Mucosa of descending colon (tissue), 3 donors: ENCODE data around the gene ZCCHC7. TPM values are rescaled to one million over a fixed set of nuclear protein-coding genes. Genes with fewer than 3 reads are reported as not detected.
A peak's percentile ranks its signal among the peaks of the same experiment; 100 is the strongest.

Source experiments
- ATAC-seq: fragments of 200-7000 bp; cut with Tn5 transposase; one replicate; pipeline ENCODE4 v1.9.1; 2020; ENCODE audit warnings: mild to moderate bottlenecking, moderate library complexity
- DNase-seq, 3 donors: peaks; one replicate each; pipeline ENCODE4 v3.0.0-alpha.2; 2020
- H3K36me3 ChIP-seq: fragments of 200-600 bp; one replicate; pipeline ENCODE4 v1.8.0; 2021; ENCODE audit warnings: low read depth, mild to moderate bottlenecking
- H3K4me1 ChIP-seq: fragments of 200-600 bp; one replicate; pipeline ENCODE4 v1.8.0; 2021; ENCODE audit warnings: low read depth, mild to moderate bottlenecking
- H3K4me3 ChIP-seq: fragments of 200-600 bp; one replicate; pipeline ENCODE4 v1.8.0; 2021; ENCODE audit warnings: mild to moderate bottlenecking
- H3K9me3 ChIP-seq: fragments of 200-600 bp; one replicate; pipeline ENCODE4 v1.8.0; 2021; ENCODE audit warnings: mild to moderate bottlenecking
- CTCF ChIP-seq: fragments of 200-600 bp; IDR thresholded peaks from one replicate; pipeline ENCODE4 v1.8.0; 2022; ENCODE audit warnings: antibody characterized with exemption, mild to moderate bottlenecking
- intact Hi-C, 2 donors: fragments of 100-400 bp; cut with DNase I in 1 of 2; cut with micrococcal nuclease in 1 of 2; formaldehyde crosslinking; loops; one replicate each; pipeline versions ENCODE4 v1.11.0 to v1.11.1; 2022; cut with DNase I, micrococcal nuclease
- total RNA-seq, 3 donors: library from RNA; stranded (reverse); fragmentation: NEBNext Ultra II Directional in 2 of 3; extraction: Animal tissue kit (Norgen Biotek cat#: 25700) in 2 of 3; gene quantifications; one replicate each; pipeline versions ENCODE4 v1.2.1 to v1.2.4, GENCODE V29; 2021 to 2023
- donor health status: DM: no; HTN: no; CAD: no; lungs with moderate emphysema.
- donor health status: DM: no; HTN: no; CAD: no.
- donor health status: DM: no; HTN: yes; CAD: no.

Gene ZCCHC7
- total RNA-seq, 3 donors from 2014 or later, result 18.3 to 25.7 (median 19.7) TPM

GRCh38 chr9:37311938-37312708, 191.7 kb downstream of the ZCCHC7 start:
- Histone ChIP-seq H3K36me3 (no peaks in the 10 kb centered on the region), H3K4me1 (no peaks in the 10 kb centered on the region), H3K9me3 (no peaks in the 10 kb centered on the region), H3K4me3 (no peak overlapping the region)
- intact Hi-C loops, result no loop called here
- DNase-seq, result no peak
- ATAC-seq, result no peak
- no peak for TF ChIP-seq CTCF

GRCh38 chr9:37324261-37324683, 203.9 kb downstream of the ZCCHC7 start:
- intact Hi-C loops, result no loop called here
- DNase-seq, result no peak
- Histone ChIP-seq H3K4me3 (no peak overlapping the region), H3K4me1 (peaks cover 13% of the 10 kb centered on the region), H3K36me3 (no peaks in the 10 kb centered on the region), H3K9me3 (no peaks in the 10 kb centered on the region)
- peak; percentile 54 for ATAC-seq
- TF ChIP-seq CTCF, result no peak

- Histone ChIP-seq H3K4me1 (peaks cover 17% of the 10 kb centered on the region), H3K36me3 (no peaks in the 10 kb centered on the region), H3K9me3 (no peaks in the 10 kb centered on the region), H3K4me3 (no peak overlapping the region)
- no peak for DNase-seq
- intact Hi-C loops, result no loop called here
- peak; percentile 54 for ATAC-seq
- no peak for TF ChIP-seq CTCF
Measured at GRCh38 chr9:37324691-37325490, 204.5 kb downstream of the ZCCHC7 start.

GRCh38 chr9:37325778-37326177, 205.4 kb downstream of the ZCCHC7 start:
- no peaks in the 10 kb centered on the region for H3K36me3 ChIP-seq
- intact Hi-C loops, result no loop called here
- no peaks in the 10 kb centered on the region for H3K9me3 ChIP-seq
- H3K4me1 ChIP-seq, result peaks cover 17% of the 10 kb centered on the region
- DNase-seq (peak in 1 of 3 donors; percentile 49), ATAC-seq (no peak)
- TF ChIP-seq CTCF, result no peak
- H3K4me3 ChIP-seq, result no peak overlapping the region

GRCh38 chr9:37327553-37327952, 207.2 kb downstream of the ZCCHC7 start:
- TF ChIP-seq CTCF, result no peak
- peaks cover 24% of the 10 kb centered on the region for H3K4me1 ChIP-seq
- DNase-seq, result no peak
- no peaks in the 10 kb centered on the region for H3K9me3 ChIP-seq
- intact Hi-C loops, result no loop called here
- H3K4me3 ChIP-seq, result no peak overlapping the region
- no peak for ATAC-seq
- H3K36me3 ChIP-seq, result no peaks in the 10 kb centered on the region
